ENCODE results near the gene RPN1.

GRCh38 chr3:128647307-128647706 lies 3.3 kb downstream of the RPN1 start:
- TF ChIP-seq CTCF (IDR thresholded peaks at IDR 0.05 in 4 of 5, conservative IDR thresholded peaks at IDR 0.05 in 1 of 5), result no peak
- no peak for TF ChIP-seq POLR2A (IDR thresholded peaks at IDR 0.05)

Data from gastrocnemius medialis (tissue), 4 donors.